Left kidney (tissue), 8 donors: ENCODE results near the gene UNC5B. TPM values are rescaled to one million over a fixed set of nuclear protein-coding genes. Genes with fewer than 3 reads are reported as not detected.

Source experiments
- DNase-seq: peaks from one replicate; pipeline ENCODE4 v3.0.0-alpha.2; 2013
- long read RNA-seq, 8 donors: transcript quantifications; one replicate each; lab custom pipeline, GENCODE V29; 2026
- polyA plus RNA-seq: library from polyadenylated mRNA; unstranded; fragments of 120-200 nt; gene quantifications from one replicate; pipeline ENCODE4 v1.2.1, GENCODE V29; 2013; ENCODE audit not compliant: insufficient read length

Gene UNC5B
- 45.4 TPM for polyA plus RNA-seq
- long read RNA-seq, donor 1, full-length matches to known transcripts: 3 of 60 reads
- long read RNA-seq, donor 1, partial matches to known transcripts: 57 of 60 reads
- long read RNA-seq, donor 1, other reads (novel, unspliced or antisense): 0 of 60 reads
- long read RNA-seq, donor 2, full-length matches to known transcripts: 3 of 24 reads
- long read RNA-seq, donor 2, partial matches to known transcripts: 14 of 24 reads
- long read RNA-seq, donor 2, other reads (novel, unspliced or antisense): 7 of 24 reads
- long read RNA-seq, donor 3, full-length matches to known transcripts: 4 of 9 reads
- long read RNA-seq, donor 3, partial matches to known transcripts: 5 of 9 reads
- long read RNA-seq, donor 3, other reads (novel, unspliced or antisense): 0 of 9 reads
- long read RNA-seq, donor 4: 0 reads
- long read RNA-seq, donor 5, full-length matches to known transcripts: 6 of 18 reads
- long read RNA-seq, donor 5, partial matches to known transcripts: 0 of 18 reads
- long read RNA-seq, donor 5, other reads (novel, unspliced or antisense): 12 of 18 reads
- long read RNA-seq, donor 6, full-length matches to known transcripts: 3 of 14 reads
- long read RNA-seq, donor 6, partial matches to known transcripts: 11 of 14 reads
- long read RNA-seq, donor 6, other reads (novel, unspliced or antisense): 0 of 14 reads
- long read RNA-seq, donor 7, full-length matches to known transcripts: 2 of 82 reads
- long read RNA-seq, donor 7, partial matches to known transcripts: 80 of 82 reads
- long read RNA-seq, donor 7, other reads (novel, unspliced or antisense): 0 of 82 reads
- long read RNA-seq, donor 8, full-length matches to known transcripts: 3 of 15 reads
- long read RNA-seq, donor 8, partial matches to known transcripts: 12 of 15 reads
- long read RNA-seq, donor 8, other reads (novel, unspliced or antisense): 0 of 15 reads

DNA sequence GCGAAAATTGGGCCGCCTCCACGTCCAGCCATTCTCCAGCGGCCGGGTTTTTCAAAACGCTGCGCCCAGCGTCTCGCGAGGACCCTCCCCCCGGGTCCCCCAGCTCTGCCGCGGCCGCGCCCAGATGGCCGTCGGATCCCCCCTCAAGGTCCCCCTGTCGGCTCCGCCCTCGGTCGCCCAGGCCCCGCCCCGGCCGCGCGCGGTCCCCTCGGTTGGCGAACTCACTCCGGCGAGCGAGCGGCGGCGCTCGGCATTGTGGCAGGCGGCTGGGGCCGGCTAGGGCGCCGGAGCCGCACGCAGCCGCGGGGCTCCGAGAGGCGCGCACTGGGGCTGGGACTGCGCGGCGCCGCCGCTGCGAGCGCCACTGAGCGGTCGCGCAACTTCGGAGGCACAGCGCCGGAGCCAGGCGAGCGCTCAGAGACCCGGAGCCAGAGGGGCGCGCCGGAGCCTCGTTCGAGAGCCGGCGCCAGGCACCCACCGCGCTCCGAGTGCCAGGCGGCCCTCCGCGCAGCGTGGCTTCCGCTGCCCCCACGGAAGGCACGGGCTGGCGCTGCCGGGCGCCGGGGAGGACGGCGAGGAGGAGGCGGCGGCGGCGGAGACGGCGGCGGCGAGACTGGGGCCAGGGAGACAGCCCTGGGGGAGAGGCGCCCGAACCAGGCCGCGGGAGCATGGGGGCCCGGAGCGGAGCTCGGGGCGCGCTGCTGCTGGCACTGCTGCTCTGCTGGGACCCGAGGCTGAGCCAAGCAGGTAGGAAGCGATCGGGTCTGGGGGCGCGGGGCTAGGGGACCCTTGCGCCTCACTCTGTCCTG lies at the start of gene UNC5B:
Gene UNC5B (plus strand): TSS at position 253 of the 809 bp plus-strand sequence. CDS start 416 bp downstream, at position 669.
- DNase-seq: peak; percentile 94

DNA sequence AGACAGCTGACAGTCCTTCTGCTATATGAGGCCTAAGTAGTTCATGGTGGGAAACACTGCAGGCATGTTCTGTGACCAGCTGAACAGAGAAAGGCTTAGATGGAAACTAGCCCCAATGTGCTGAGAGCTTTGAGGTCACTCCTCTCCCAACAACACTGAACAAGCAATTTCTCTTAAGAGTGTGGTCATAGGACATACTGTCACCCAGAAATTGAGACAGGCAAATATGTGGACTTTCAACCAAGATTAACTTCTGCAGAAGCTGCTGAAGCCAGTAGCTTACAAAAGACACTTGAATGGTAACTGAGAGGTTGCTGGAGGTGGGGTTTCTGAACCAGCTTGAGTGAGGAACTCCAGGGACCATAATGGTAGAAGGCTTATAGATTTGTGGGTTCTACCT lies 38.9 kb upstream of the UNC5B start:
- no peak for DNase-seq

DNA sequence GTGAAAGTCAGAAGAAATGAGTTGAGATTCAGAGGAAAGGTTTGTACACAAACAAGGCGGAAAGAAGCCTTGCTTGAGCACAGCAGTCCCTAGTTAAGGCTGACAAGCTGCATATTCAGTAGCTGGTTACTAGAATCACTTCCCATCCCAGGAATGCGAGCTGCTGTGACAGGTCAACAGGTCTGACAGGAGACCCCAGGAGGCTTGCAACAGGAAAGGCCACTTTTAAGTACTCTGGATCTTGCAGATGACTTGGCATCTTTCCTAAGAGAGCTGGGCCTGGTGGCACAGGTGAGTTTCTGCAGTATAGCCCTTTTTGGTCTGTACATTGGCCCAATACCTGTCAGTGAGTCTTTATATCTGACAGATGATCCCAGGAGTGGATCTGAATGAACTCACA lies 35.7 kb upstream of the UNC5B start:
- DNase-seq: no peak

DNA sequence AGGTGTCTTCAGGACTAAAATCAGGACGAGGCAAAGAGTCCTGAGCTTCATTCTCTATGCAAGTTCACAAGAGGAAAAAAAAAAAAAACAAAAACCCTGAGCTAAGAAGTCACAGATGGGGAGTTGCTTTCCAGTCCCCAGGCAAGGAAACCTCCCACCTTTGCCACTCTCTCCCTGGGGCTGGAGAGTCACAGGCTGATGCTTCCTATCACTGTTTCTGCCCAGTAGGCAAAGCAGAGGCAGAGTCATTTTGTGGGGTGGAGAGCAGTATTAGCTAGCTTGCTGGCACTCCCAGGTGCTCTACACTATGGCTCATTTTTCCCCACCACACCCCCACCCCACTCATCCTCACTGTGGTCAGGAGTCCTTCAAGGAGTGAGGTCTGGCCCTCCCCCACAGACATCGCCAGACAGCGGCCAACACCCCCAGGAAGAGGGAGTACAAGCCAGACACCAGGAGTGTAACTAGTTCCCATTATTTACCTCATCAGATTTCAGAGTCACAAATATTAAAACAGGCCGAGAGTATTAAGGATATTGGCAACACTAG lies 34.6 kb upstream of the UNC5B start:
- DNase-seq: no peak

DNA sequence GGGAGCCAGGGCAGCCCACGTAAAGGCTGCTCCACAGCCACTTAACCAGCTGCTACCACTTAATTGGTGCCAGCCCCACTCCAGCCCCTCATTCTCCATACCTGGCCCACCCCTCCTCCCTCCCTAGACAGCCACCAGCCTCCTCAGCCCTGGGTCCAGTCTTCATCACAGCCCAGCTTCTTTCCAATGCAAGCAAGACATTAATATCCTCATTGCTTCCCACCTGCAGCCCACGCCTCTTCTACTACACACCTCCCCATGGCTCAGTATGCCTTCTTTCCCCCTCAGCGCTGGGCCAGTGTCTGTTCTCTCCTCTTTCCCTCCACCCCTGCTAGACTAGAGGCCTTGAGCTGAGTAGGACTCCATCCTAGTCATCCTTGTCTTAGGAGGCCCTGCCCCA lies 33.5 kb upstream of the UNC5B start:
- DNase-seq: no peak

DNA sequence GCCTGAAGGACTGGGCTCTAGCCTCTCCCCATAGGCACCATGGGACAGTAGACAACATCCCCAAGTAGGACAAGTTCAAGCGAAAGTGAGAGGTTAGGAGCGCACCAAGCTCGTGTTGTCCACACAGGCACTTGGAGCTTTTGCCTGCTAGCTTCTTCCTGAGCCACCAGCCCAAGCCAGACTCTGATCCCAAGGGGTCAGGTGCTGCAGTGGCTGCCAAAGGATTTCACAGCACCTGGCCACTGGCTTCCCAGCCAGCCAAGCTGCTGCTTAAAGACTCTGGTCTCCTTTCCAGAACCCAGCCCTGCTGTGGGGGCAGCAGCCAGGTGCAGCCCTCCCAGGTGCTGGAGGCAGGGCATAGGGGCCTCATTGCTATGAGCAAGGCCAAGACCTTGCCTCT lies 33.0 kb upstream of the UNC5B start:
- DNase-seq: no peak

DNA sequence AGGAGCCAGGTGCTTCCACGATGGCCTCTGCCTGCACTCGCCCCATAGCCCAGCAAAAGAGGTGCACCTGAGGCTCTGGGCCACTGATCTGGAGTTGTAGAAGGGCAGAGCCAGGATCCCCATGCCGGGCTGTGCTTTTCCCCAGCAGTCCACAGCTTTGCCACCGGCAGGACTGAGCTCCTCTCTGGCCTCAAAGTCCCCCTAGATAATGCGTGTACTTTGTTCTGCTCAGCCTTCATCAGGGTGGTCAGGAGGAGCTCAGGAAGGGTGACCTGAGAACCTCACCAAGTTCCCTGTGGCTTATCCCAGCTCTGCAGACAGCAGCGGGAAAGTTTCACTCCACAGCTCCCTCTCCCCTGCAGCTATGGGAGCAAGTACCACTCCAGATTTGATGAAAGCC lies 27.9 kb upstream of the UNC5B start:
- no peak for DNase-seq

DNA sequence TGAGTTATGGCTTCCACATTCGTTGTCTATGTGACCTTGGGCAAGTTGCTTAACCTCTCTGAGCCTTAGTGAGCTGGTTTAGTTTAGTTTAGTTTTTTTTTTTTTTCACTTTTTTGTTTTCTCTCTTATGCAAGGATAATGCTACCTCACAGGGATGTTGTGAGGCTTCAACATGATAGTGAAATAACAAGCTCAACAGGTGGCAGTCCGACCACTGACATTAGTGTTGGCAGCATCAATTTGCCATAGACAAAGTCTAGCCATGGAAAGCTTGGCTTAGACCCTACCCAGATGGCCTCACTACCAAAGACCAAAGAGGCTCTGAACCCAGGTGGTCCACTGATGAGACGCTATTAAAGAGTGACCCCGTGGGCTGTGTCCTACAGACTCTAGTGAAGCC lies 27.2 kb upstream of the UNC5B start:
- no peak for DNase-seq

DNA sequence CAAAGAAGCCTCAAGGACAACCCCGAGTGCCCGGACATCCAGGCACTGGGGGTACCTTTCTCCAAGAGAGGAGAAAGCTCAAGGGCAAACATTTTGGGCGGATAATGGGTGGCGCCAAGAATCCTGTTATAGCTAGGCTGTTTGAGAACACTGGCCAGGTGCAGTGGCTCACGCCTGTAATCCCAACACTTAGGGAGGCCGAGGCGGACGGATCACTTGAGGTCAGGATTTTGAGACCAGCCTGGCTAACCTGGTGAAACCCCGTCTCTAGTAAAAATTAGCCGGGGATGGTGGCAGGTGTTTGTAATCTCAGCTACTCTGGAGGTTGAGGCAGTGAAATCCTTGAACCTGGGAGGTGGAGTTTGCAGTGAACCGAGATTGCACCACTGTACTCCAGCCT lies 25.2 kb upstream of the UNC5B start:
- DNase-seq: no peak

DNA sequence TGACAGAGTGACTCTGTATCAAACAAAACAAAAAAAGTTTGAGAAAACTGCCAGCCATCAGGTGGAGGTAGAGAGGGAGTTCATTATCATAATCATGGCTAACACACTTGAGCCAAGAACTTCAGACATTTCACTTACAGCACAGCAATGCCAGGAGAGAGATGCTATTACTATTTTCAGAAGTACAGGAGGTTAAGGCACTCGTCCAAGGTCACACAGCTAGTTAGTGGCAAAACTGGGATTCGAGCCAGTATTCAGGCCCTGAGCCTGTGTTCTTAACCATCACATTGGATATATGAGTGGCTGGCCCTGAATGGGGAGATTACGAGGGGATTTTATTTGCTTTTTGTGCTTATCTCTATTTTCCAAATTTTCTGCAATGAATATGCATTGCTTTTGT lies 24.8 kb upstream of the UNC5B start:
- DNase-seq: no peak

DNA sequence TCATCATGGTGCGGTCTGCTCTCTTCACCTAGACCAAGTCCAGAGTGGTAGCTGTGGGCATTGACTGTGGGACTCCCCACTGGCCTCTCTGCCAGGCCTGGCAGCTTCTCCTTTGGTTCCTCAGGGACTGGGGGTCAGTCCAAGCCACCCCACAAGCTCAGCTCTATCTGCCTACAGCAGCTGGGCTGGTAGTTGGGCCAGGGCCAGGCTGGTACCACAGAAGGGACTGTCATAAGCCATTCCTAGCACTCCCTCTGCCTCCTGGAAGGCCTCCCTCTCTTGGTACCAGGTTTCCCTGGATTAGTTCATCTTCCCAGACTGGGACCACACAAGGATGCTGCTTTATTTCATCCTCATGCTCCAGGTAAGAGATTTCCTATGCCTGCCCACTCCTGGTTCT lies 24.2 kb upstream of the UNC5B start:
- no peak for DNase-seq

DNA sequence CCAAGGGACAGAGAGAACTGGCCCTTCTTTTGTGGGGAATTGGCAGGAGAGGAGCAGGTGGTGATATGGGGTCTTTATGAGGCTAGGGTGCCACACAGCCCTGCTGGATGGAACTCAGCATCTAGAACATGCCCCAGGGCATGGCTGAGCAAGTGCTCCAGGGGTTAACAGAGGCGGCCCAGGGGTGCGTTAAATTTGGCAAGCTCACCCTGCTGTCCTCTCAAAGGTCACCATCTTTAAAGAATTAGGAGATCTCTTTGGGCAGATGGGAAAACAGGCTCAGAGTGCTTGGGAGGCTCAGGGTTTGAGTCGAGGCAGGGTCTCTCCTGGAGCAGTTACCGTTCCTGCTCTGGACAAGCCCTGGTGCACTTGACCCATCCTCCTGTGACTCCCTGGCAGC lies 21.4 kb upstream of the UNC5B start:
- DNase-seq: no peak

DNA sequence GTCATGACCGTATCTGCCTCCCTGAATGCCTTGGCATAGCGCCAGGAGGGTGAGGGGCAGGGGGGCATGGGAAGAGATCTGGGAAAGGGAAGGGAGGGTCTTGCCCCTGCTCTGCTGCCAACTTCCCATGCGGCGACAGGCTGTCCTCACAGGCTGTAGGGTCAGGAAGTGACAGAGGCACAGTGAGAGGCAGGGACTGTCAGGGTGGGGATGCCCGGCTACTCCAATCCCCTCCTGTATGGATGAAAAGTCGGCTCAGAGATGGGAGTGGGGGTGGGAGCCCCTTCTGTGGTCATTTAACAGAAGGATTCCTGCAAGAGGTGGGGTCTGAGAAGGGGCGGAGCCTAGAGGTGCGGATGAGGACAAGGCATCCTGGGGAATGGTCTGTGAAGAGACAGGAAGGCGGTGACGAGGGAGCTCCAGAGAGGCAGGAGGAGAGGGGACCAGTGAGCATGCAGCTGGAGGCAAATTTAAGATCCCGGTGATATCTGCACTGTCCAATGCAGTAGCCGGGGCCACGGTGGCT lies 20.8 kb upstream of the UNC5B start:
- no peak for DNase-seq

DNA sequence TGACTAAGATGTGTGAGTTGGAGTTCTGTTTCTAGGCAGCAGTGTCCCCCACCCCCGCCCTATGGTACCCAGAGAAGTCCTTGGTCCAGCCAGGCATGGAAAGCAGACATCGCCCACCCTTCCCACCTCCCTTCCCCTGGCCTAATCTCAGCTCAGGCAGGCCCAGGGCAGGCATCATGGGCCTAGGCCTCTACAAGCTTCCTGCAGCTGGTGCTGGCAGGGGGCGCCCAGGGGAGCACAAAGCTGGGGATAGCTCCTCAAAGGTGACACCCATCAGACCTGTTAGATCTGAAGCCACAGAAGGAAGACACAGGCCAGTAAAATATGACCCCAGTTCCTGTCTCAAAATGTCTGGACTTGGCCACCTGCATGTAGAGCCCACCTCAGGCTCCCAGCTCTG lies 18.9 kb upstream of the UNC5B start:
- no peak for DNase-seq

DNA sequence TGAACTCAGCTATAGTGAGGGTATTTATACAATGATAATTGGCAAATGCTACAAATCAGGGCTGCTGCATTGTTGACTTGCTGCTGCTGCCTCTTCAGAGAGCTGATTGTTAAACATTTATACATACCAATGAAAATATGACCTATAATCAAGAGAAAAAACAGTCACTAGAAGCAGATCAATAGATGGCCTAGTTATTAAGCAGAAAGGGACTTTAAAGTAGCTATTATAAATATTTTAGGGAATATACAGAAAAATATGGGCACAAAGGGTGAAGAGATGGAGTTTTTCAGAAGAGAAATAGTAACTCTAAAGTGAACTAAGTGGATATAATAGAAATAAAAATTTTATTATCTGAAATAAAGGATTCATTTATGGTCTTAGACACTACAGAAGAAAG lies 14.4 kb upstream of the UNC5B start:
- no peak for DNase-seq

DNA sequence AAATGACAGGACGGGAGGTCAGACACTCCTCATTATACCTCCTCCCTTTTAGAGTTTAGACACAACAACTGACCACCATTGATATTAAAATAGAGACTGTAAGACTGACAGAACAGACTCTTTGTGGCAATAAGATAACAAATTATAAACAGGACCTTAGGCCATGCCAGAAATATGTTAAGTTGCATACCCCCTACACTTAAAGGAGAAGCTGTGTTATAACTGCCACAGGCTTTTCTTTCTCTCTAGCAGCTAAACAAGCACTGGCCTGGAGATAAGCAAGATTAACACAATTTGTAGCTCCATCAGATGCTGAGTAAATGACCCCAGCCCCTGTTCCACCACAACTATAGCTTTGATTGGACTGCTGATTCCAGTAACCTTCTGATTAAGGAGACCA lies 10.5 kb upstream of the UNC5B start:
- DNase-seq: no peak

DNA sequence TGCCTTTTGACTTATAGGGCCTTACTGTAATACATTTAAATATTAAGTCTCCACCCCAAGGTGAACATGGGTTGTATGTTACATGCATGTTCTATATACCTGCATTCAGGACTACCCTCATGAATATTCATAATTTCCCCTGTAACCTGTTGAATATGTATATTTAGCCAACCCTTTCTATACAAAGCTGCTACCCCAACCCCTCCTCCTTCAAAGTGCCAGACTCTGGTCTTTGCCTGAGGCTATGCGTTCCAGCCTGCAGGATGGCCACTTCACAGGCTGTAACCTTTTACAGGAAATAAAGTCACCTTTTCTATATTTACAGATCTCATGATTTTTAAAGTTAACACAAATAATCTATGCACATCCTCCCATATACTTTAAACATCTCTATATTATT lies 10.1 kb upstream of the UNC5B start:
- DNase-seq: no peak

DNA sequence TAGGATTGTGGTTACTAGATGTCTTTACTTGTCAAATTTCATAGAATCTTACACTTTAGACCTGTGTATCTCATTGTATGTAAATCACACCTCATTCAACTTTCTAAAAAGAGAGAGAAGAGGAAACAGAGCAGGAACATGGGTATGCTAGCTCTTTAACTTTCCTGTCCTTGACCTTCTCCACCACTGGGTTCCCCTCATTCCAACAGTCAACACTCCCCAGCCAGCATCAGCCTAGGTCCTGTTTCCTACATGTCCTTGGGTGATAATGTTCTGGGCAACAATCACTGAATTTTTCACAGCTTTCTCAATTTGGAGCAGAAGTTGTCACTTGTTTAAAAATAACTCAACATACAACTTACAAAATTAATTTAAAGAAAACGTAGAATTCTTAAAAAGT lies 9.2 kb upstream of the UNC5B start:
- no peak for DNase-seq

DNA sequence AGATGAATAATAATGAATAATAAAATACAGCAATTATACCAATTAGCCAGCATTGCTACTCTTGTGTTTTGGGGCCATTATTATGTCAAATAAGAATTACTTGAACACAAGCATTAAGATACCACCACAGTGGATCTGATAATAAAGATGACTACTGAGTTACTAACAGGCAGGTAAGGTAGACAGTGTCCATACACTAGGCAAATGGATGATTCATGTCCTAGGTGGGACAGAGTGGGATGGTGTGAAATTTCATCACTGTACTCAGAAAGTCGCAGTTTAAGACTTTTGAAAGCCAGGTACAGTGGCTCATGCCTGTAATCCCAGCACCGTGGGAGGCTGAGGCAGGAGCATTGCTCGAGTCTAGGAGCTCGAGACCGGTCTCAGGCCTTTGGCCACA lies 8.7 kb upstream of the UNC5B start:
- no peak for DNase-seq

DNA sequence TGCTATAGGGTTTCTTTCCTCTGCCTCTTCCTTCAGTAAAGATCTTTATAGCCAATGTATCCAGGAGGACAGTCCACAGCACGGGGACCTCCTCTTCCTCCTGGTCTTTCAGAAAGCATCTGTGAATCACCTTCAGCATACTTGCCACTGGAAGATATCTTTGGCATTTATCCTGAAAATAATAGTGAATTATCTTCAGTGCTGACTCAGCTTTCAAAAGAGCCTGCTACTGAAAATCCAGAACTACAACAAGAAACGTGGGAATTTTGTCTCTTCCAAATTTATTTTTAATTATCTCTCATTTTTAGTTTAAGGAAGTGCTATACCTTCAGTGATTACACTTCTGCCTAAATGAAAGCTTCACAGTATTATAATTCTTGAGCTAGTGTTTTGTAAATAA lies 7.6 kb upstream of the UNC5B start:
- DNase-seq: no peak

DNA sequence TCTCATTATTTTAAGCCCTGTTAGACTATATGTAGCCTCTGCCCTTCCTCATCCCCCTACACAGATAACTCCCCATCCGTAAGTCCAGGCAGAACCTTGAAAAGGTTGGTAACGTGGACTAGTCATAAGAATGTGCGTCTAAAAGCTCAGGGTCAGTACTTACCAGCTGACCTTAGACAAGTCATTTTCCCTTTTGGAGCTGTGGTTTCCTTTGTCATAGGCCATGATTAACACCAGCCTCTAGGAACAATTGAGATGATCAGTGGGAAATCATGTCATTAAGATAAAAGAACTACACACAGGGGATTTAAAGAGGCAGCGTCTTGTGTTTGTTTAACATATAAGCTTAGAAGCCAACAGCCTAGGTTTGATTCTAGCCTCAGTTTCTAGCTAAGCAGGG lies 6.9 kb upstream of the UNC5B start:
- DNase-seq: no peak

DNA sequence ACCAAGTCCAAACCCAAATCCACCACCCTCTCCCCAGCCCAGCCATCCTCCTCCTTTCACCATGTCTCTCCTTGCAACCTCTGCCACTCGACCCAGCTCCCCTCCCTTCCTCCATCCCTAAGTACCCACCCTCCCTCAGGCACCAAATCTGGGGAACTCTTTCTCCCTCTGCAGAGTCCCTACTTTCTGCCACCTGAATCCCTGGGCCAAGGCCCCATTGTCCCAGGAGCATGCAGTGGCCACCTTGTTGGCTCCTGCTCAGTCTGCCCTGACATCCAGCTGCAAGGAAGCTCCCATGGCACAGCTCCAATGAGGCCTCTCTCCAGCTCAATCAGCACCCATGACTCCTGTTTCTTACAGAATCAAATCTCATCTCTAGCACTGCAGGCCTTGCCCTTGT lies 5.5 kb upstream of the UNC5B start:
- DNase-seq: no peak
